ENCODE results near the gene SET.
A peak's percentile ranks its signal among the peaks of the same experiment; 100 is the strongest.

Gene SET

GRCh38 chr9:128722380-128723351 lies 33.6 kb downstream of the SET start:
- H3K27ac ChIP-seq (ENCODE audit: low read depth, low read length): no peak overlapping the region
- no peaks in the 10 kb centered on the region for H3K36me3 ChIP-seq (ENCODE audit: insufficient read depth, low read length)
- no peaks in the 10 kb centered on the region for H3K79me2 ChIP-seq (ENCODE audit: control insufficient read depth, insufficient read depth, low read length, unreplicated experiment)
- H3K27me3 ChIP-seq (ENCODE audit: insufficient read depth, low read length): no peaks in the 10 kb centered on the region
- H2AFZ ChIP-seq (ENCODE audit: low read length, unreplicated experiment): no peak overlapping the region
- H3K4me1 ChIP-seq (ENCODE audit: control insufficient read depth, insufficient read depth, low read length, unreplicated experiment): no peaks in the 10 kb centered on the region
- peak overlapping the region; percentile 82 for H3K4me3 ChIP-seq (ENCODE audit: low read depth, low read length)

DNA sequence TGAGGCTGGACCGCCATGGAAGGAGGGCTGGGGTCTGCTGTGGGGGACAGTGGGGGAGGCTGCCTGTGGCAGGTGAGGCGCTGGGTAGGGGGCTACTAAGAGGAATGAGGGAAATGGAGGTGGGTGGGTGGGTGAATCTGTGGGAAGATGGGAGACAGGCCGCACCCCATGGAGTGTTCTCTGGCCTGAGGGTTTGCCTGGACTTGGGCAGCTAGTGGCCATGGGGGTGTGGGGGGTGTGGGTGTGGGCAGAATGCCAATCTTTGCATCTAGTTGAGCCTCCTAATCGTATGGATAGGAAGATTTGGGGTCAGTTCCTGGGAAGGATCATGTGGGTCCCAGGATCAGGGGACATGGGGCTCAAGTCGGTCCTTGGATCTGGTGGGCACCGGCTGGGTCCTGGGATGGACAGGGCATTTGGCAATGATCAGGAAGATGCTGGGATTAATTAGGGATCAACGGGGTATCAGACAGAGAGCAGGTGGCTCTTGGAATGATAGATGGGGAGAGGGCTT lies 34.4 kb downstream of the SET start:
- peak overlapping the region; percentile 73 for H2AFZ ChIP-seq (ENCODE audit: low read length, unreplicated experiment)
- H3K27me3 ChIP-seq (ENCODE audit: insufficient read depth, low read length): no peaks in the 10 kb centered on the region
- H3K27ac ChIP-seq (ENCODE audit: low read depth, low read length): no peak overlapping the region
- peak overlapping the region; percentile 82 for H3K4me3 ChIP-seq (ENCODE audit: low read depth, low read length)
- no peaks in the 10 kb centered on the region for H3K79me2 ChIP-seq (ENCODE audit: control insufficient read depth, insufficient read depth, low read length, unreplicated experiment)
- no peaks in the 10 kb centered on the region for H3K4me1 ChIP-seq (ENCODE audit: control insufficient read depth, insufficient read depth, low read length, unreplicated experiment)
- H3K36me3 ChIP-seq (ENCODE audit: insufficient read depth, low read length): no peaks in the 10 kb centered on the region

DNA sequence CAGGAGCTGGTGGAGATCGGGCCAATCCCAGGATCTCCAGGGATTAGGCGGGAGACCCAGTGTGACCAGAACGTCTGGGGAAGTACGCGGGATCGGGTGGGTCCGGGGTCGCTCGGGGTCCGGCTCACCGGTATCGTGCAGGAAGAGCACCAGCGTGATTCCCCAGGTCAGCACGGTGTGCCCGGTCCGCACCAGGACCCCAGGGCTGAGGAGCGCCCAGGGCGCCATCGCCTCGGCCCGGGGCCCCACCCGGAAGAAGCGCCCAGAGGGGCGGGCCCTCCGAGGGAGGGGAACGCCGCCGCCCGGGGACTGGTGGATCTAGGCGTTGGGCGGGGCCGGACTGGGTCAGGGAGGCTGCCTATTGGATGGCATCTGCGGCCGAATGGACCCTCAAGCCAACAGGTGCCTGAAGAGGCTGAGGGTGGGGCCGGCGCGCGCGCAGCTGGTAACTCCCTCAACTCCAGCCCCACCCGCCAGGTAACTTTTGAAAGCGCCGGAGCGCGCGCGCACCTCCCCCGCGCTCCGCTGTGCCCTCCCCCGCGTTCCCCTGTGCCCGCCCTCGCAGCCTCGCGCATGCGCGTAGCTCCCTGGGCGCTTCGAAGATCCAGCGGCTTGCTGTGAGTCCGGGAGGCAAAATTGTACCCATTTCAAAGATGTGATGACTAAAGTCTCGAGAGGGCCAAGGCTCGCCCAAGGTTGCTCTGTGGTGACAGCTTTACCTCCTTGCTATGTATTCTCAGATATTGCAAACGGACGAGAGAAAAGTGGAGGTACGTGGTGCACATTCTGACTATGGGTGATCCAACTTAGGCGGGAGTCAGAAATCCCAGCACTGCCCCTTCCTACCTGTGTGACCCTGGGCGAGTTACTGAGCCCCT lies 35.1 kb downstream of the SET start, which contains the start of gene ZDHHC12:
TSS of gene ZDHHC12 (minus strand) at position 262 of the 878 bp plus-strand sequence. CDS start at position 228, 34 bp downstream.
- H2AFZ ChIP-seq (ENCODE audit: low read length, unreplicated experiment): peak within 1 kb of the TSS; percentile 73
- H3K27me3 ChIP-seq (ENCODE audit: insufficient read depth, low read length): no peaks in the 10 kb centered on the region
- no peaks in the 10 kb centered on the region for H3K4me1 ChIP-seq (ENCODE audit: control insufficient read depth, insufficient read depth, low read length, unreplicated experiment)
- H3K4me3 ChIP-seq (ENCODE audit: low read depth, low read length): peak within 1 kb of the TSS; percentile 82
- no peaks in the 10 kb centered on the region for H3K36me3 ChIP-seq (ENCODE audit: insufficient read depth, low read length)
- H3K27ac ChIP-seq (ENCODE audit: low read depth, low read length): no peak within 1 kb of the TSS
- H3K79me2 ChIP-seq (ENCODE audit: control insufficient read depth, insufficient read depth, low read length, unreplicated experiment): no peaks in the 10 kb centered on the region

DNA sequence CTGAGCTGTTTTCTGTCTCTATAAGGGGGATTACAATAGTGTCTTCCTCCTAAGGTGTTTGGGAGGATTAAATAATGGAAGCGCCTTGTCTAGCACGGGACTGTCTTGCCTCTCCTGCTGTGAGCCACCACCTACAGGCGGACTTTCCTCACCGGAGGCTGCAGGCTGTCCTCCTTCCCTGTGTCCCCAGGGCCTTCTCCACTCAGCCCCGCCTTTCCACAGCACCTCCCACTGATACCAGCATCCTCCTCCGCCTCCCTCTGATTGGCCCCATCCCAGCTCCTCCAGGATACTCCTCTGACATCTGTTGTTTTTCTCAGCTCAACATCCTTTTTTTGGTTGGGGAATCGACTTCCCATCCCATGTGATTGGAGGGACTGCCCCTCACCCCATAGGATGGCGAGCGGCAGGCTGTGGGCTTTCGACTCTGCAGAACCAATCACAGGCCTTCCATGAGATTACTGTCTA lies 35.8 kb downstream of the SET start:
- no peak overlapping the region for H2AFZ ChIP-seq (ENCODE audit: low read length, unreplicated experiment)
- H3K4me1 ChIP-seq (ENCODE audit: control insufficient read depth, insufficient read depth, low read length, unreplicated experiment): no peaks in the 10 kb centered on the region
- no peaks in the 10 kb centered on the region for H3K36me3 ChIP-seq (ENCODE audit: insufficient read depth, low read length)
- H3K79me2 ChIP-seq (ENCODE audit: control insufficient read depth, insufficient read depth, low read length, unreplicated experiment): no peaks in the 10 kb centered on the region
- H3K27ac ChIP-seq (ENCODE audit: low read depth, low read length): no peak overlapping the region
- H3K4me3 ChIP-seq (ENCODE audit: low read depth, low read length): peak overlapping the region; percentile 82
- H3K27me3 ChIP-seq (ENCODE audit: insufficient read depth, low read length): no peaks in the 10 kb centered on the region

DNA sequence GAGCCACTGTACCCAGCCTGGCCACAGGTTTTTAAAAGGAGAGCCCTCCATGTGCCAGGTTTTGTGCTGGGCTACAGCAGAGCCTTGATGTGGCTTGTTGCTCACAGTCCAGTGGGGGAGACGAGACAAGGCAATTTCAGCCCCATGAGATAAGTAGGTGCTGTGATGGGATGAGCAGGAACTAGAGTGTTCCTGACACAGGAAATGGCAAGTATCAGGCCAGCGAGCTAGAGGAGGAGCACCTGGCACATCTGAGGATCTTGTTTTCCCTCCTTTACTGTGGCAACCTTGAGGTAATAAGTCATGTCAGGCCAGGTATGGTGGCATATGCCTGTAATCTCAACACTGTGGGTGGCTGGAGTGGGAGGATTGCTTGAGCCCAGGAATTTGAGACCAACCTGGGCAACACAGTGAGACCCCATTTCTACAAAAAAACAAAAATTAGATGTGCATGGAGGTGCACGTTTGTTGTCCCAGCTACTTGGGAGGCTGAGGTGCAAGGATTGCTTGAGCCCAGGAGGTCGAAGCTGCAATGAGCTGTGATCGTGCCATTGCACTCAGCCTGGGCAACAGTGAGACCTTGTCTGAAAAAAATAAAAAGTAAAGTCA lies 38.7 kb downstream of the SET start:
- Histone ChIP-seq H3K4me1 (ENCODE audit: control insufficient read depth, insufficient read depth, low read length, unreplicated experiment) (no peaks in the 10 kb centered on the region), H3K4me3 (ENCODE audit: low read depth, low read length) (no peak overlapping the region), H3K27ac (ENCODE audit: low read depth, low read length) (no peak overlapping the region), H3K36me3 (ENCODE audit: insufficient read depth, low read length) (no peaks in the 10 kb centered on the region), H3K79me2 (ENCODE audit: control insufficient read depth, insufficient read depth, low read length, unreplicated experiment) (no peaks in the 10 kb centered on the region), H3K27me3 (ENCODE audit: insufficient read depth, low read length) (no peaks in the 10 kb centered on the region), H2AFZ (ENCODE audit: low read length, unreplicated experiment) (no peak overlapping the region)

- no peak overlapping the region for H3K4me3 ChIP-seq (ENCODE audit: low read depth, low read length)
- no peak overlapping the region for H3K27ac ChIP-seq (ENCODE audit: low read depth, low read length)
- H3K36me3 ChIP-seq (ENCODE audit: insufficient read depth, low read length): no peaks in the 10 kb centered on the region
- H3K27me3 ChIP-seq (ENCODE audit: insufficient read depth, low read length): no peaks in the 10 kb centered on the region
- H3K4me1 ChIP-seq (ENCODE audit: control insufficient read depth, insufficient read depth, low read length, unreplicated experiment): no peaks in the 10 kb centered on the region
- no peak overlapping the region for H2AFZ ChIP-seq (ENCODE audit: low read length, unreplicated experiment)
- H3K79me2 ChIP-seq (ENCODE audit: control insufficient read depth, insufficient read depth, low read length, unreplicated experiment): no peaks in the 10 kb centered on the region
Measured at GRCh38 chr9:128728298-128728697, 39.3 kb downstream of the SET start.

- Histone ChIP-seq H3K4me3 (ENCODE audit: low read depth, low read length) (no peak overlapping the region), H2AFZ (ENCODE audit: low read length, unreplicated experiment) (no peak overlapping the region), H3K36me3 (ENCODE audit: insufficient read depth, low read length) (no peaks in the 10 kb centered on the region), H3K79me2 (ENCODE audit: control insufficient read depth, insufficient read depth, low read length, unreplicated experiment) (no peaks in the 10 kb centered on the region), H3K27ac (ENCODE audit: low read depth, low read length) (no peak overlapping the region), H3K27me3 (ENCODE audit: insufficient read depth, low read length) (no peaks in the 10 kb centered on the region), H3K4me1 (ENCODE audit: control insufficient read depth, insufficient read depth, low read length, unreplicated experiment) (no peaks in the 10 kb centered on the region)
Measured at GRCh38 chr9:128729302-128729701, 40.3 kb downstream of the SET start.

- H3K4me1 ChIP-seq (ENCODE audit: control insufficient read depth, insufficient read depth, low read length, unreplicated experiment): no peaks in the 10 kb centered on the region
- H3K4me3 ChIP-seq (ENCODE audit: low read depth, low read length): no peak overlapping the region
- H2AFZ ChIP-seq (ENCODE audit: low read length, unreplicated experiment): no peak overlapping the region
- H3K36me3 ChIP-seq (ENCODE audit: insufficient read depth, low read length): no peaks in the 10 kb centered on the region
- H3K27me3 ChIP-seq (ENCODE audit: insufficient read depth, low read length): no peaks in the 10 kb centered on the region
- no peaks in the 10 kb centered on the region for H3K79me2 ChIP-seq (ENCODE audit: control insufficient read depth, insufficient read depth, low read length, unreplicated experiment)
- no peak overlapping the region for H3K27ac ChIP-seq (ENCODE audit: low read depth, low read length)
Measured at GRCh38 chr9:128729766-128730517, 40.9 kb downstream of the SET start.

- Histone ChIP-seq H3K27me3 (ENCODE audit: insufficient read depth, low read length) (no peaks in the 10 kb centered on the region), H3K4me3 (ENCODE audit: low read depth, low read length) (no peak overlapping the region), H3K36me3 (ENCODE audit: insufficient read depth, low read length) (no peaks in the 10 kb centered on the region), H3K27ac (ENCODE audit: low read depth, low read length) (no peak overlapping the region), H3K79me2 (ENCODE audit: control insufficient read depth, insufficient read depth, low read length, unreplicated experiment) (no peaks in the 10 kb centered on the region), H2AFZ (ENCODE audit: low read length, unreplicated experiment) (no peak overlapping the region), H3K4me1 (ENCODE audit: control insufficient read depth, insufficient read depth, low read length, unreplicated experiment) (no peaks in the 10 kb centered on the region)
Measured at GRCh38 chr9:128731093-128731492, 42.1 kb downstream of the SET start.
